CD4-positive, alpha-beta T cell treated with Interleukin-15 for 4 hours (primary cell): Measurements from ENCODE around the gene EXOSC7.
"Not testable (repeated sequence)": the region's sequence is repeated elsewhere in the genome, so short reads cannot be mapped to it uniquely, and the experiment has no call there.

Experiments used
- DNase-seq: peaks from one replicate; pipeline ENCODE4 v3.0.0-alpha.2; 2020; ENCODE audit warnings: low spot score

Gene EXOSC7

GRCh38 chr3:44976002-44976815, at the start of gene EXOSC7, which contains the start of gene ZDHHC3:
TSS of gene EXOSC7 (plus strand) at chr3:44976244. CDS start at chr3:44976278, 34 bp downstream.
TSS of gene ZDHHC3 (minus strand) at chr3:44976174. CDS start at chr3:44959436, 16,738 bp downstream.
- peak; percentile 84 for DNase-seq

- no peak for DNase-seq
Observed at GRCh38 chr3:44926921-44927320, 49.1 kb upstream of the EXOSC7 start.

- no peak for DNase-seq
Observed at GRCh38 chr3:44927371-44927770, 48.7 kb upstream of the EXOSC7 start.

- DNase-seq, result no peak
Observed at GRCh38 chr3:44929782-44930181, 46.3 kb upstream of the EXOSC7 start.

GRCh38 chr3:44930911-44931310, 45.1 kb upstream of the EXOSC7 start:
- DNase-seq, result no peak

GRCh38 chr3:44931791-44932190, 44.3 kb upstream of the EXOSC7 start:
- no peak for DNase-seq

GRCh38 chr3:44932271-44932670, 43.8 kb upstream of the EXOSC7 start:
- DNase-seq, result no peak

- no peak for DNase-seq
Observed at GRCh38 chr3:44932986-44933944, 42.8 kb upstream of the EXOSC7 start.

- no peak for DNase-seq
Observed at GRCh38 chr3:44939581-44940036, 36.4 kb upstream of the EXOSC7 start.

GRCh38 chr3:44942202-44942921, 33.7 kb upstream of the EXOSC7 start:
- no peak for DNase-seq

- DNase-seq, result no peak
Observed at GRCh38 chr3:44948239-44948638, 27.8 kb upstream of the EXOSC7 start.

- not testable (repeated sequence) for DNase-seq
Observed at GRCh38 chr3:44949770-44950169, 26.3 kb upstream of the EXOSC7 start.

- DNase-seq, result no peak
Observed at GRCh38 chr3:44950275-44950734, 25.7 kb upstream of the EXOSC7 start.

- DNase-seq, result no peak
Observed at GRCh38 chr3:44952689-44953088, 23.4 kb upstream of the EXOSC7 start.

GRCh38 chr3:44954304-44954703, 21.7 kb upstream of the EXOSC7 start:
- no peak for DNase-seq

GRCh38 chr3:44954962-44955361, 21.1 kb upstream of the EXOSC7 start:
- no peak for DNase-seq

GRCh38 chr3:44955917-44956316, 20.1 kb upstream of the EXOSC7 start:
- no peak for DNase-seq

GRCh38 chr3:44957986-44958385, 18.1 kb upstream of the EXOSC7 start:
- DNase-seq, result no peak

- DNase-seq, result no peak
Observed at GRCh38 chr3:44958386-44958785, 17.7 kb upstream of the EXOSC7 start.

GRCh38 chr3:44960387-44961026, 15.5 kb upstream of the EXOSC7 start:
- no peak for DNase-seq

GRCh38 chr3:44961888-44962287, 14.2 kb upstream of the EXOSC7 start:
- DNase-seq, result no peak
